Measurements from ENCODE around the gene FCF1.

The FCF1 gene, protein sequence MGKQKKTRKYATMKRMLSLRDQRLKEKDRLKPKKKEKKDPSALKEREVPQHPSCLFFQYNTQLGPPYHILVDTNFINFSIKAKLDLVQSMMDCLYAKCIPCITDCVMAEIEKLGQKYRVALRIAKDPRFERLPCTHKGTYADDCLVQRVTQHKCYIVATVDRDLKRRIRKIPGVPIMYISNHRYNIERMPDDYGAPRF

DNA sequence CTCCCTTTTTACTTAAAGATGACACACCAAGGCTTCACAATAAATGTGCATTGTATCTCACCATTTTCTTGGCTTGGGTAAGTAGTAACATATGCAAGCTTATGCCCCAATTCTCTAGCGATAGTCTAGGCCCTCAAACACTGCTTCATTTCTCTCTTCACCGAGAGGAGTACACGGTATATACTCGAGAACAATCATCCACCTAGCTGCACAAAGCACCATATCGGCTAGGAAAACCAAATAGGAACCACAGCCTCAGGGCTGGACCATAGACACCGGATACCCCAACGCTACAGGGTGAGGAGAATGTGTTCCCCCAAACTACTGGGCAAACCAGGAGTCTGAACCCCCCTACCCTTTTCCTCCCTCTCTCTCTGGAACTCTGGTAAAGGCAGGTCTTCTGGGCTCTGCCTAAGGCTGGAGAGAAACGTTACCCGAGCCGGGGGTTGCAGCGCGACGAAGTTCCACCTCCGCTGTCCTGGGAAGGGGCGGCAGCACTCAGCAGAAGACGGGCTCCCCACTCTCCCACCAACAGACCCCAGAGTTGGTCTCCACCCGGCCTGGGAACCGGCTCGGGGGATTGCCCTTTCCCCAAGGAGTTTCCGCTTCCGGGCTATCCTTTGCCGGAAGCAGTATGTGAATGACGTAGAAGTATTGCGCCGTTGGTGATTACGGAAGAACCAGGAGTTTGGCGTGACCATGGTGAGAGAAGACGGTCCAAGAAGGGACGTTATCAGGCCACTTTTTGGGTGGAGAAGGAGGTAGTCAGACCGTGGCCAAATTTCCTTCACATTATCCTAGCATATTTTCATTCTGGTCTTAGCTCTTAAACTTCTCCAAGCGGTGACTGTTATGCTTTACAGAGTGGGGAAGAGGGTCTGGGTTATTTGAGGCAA lies at the start of gene FCF1, which contains the start of gene AREL1:
Gene FCF1, plus strand, starts transcription at position 646 of the 896 bp plus-strand sequence. Its CDS starts 54 bp downstream, at position 700.
Gene AREL1, minus strand, starts transcription at position 582 of the 896 bp plus-strand sequence. CDS start 27,465 bp downstream, outside the sequence.
- peak; percentile 95 for DNase-seq (ENCODE audit: low spot score)

DNA sequence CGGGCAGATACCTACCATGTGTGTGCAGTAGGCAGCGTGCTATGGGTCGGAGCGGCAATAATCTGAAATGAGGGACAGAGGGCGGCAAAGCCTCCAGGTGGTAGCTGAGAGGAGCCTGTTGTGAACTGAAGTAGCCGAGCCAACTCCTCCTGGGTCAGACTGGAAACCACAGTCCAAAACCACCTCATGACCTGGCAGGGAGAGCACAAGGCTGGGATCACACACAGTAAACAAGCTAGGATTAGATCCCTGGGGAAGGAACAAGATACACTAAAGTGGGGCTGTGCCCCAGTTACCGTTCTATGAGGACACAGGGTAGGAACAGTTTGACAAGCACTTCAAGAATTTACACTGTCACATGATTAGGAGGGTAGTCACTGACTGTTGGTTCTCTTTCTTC lies 49.1 kb upstream of the FCF1 start:
- DNase-seq (ENCODE audit: low spot score) = no peak

DNA sequence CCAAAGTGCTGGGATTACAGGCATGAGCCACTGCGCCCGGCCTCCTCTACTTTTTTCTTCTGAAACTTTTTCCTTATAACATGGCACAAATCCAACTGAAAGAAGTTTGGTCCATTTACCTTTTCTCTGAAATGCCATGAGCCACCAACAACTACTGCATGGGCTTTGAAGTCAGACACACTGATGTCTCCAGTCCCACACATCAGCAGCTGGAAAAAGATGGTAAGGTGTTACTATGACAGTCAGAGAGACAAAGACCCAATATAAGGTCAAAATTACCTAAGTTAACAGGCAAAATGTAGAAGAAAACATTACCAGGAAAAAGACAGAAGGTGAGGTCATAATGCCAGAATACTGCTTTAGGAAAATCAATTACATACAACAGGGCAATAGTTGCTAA lies 48.2 kb upstream of the FCF1 start:
- no peak for DNase-seq (ENCODE audit: low spot score)

DNA sequence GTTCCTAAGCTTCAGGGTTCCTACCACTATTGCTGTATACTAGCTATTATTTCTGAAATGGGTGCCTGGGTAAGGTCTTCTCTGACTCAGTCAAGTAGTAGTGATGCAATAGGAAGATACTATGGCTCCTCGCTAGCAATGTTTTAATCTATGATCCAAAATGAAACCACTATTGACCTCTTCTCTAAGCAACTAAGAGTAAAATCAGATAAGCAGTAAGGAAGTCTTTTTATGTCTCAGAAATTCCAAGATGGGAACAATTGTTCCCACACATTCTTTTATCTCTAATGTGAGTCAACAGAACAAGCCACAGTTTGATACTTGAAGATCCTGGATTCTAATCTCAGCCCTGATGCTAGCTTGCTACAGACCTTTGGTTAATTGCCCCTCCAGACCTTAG lies 45.2 kb upstream of the FCF1 start:
- no peak for DNase-seq (ENCODE audit: low spot score)

DNA sequence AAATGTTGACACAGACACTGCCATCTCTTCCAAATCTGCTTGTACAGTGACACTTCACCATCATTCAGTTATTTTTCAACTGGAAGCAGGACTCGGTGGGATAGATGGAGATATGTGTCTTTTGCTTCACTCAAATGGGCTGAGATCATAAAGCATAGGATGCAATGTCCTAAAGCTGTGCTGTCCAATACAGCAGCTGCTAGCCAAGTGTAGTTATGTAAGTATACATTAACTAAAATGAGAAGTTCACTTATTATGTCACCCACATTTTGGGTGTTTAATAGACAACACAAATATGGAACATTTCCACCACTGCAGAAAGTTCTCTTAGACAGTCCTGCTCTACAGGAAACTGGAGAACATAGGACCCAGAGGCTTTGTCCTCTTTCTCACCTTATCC lies 43.7 kb upstream of the FCF1 start:
- no peak for DNase-seq (ENCODE audit: low spot score)

DNA sequence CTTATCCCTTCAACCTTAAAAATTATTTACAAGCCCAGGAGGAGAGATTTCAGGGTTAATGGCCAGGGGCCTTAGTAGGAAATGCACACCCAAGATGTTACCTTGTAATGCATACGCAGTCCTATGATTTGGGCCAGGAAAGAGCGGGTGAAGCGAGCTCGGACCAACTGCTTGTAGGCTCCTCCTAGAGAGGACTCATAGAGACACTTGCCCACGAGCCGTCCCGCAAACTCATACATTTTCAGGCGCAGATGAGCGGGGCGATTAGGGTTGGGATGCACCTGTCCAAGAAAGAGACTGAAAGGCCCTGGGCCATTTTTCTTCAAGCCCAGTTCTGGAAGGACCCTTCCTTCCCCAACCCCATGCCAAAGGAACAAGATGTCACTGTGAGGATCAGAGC lies 43.1 kb upstream of the FCF1 start:
- DNase-seq (ENCODE audit: low spot score) = no peak

DNA sequence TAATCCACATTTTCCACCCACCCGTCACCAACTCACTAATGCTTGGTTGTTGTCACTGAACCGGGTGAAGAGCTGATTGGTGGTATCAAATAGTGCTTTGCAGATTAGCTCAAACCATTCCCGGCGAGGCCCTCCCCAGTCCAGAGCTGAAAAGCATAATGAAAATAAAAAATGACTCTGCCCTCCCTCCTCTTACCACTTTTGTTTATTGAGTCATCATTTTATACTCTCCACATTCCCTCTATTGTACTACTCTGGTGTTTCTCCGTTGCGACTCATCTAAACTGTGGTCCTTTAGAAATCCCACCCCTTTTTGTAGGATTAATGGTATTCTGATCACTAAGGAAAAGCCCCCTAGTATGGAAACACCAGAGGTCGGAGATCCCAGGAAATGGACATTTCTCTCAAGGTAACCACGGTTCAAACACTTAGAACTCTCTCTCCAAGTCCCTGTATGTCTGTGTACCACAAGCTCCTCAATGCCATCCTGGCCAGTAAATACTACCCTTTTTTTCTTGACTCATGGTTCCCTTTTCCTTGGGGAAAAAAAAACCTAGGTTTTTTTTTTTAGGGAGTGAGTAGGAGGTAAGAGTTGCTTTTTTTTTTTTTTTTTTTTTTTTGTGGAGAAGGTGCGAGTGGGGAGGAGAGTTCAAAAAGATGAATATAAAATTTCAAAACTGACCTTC lies 42.1 kb upstream of the FCF1 start:
- DNase-seq (ENCODE audit: low spot score) = no peak

DNA sequence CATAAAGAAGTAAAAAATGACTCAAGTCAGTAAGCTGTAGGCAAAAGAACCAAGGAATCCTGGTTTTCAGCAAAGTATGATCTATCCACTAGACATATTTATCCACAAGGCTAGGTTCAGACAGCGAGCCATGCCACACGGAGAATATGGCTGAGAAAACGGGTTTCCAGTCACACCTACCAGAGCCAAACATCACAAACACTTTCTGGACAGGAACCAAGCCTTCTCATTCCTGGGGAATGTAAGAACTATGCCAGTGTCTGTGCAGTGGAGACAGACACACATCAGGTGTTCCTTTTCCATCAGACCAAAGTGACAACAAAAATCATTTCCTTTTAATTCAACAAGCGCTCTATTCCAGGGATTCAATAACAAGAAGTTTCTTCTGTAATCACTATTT lies 41.2 kb upstream of the FCF1 start:
- no peak for DNase-seq (ENCODE audit: low spot score)

DNA sequence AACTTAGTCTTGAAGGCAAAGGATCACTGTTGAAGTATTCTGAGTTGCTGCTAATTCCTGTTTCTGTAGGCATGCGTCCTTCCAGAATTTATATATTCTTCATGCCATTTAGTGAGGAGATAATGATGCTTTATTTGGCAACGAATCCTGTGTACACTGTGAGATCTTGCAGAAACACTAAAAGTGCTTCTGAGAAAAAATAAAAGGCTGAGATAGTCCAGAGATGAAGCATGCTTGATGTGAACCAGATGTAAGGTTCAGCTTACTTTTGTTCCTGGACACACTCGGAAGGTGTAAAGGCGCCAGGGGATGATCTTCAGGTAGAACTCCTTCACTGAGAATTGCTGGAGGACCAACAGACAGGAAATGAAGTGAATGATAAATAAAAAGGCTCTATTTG lies 39.2 kb upstream of the FCF1 start:
- DNase-seq (ENCODE audit: low spot score) = no peak

DNA sequence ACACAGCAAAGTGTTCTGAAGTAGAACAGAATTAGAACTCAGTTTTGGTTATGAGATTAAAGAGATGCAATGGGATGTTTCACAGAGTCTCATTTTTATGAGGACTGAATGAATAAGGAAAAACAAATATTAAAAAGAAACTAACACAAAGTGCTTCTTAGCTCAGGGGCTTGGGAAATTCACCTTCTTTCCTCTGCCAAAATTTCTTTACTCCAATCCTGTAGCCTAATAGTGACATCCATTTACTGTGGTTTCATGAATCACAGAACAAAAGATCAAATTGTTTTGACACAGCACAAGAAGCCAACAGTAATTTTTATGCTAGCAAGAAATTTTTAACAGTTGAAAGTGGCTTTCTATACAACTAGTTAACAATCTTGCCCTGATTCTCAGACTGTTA lies 37.7 kb upstream of the FCF1 start:
- no peak for DNase-seq (ENCODE audit: low spot score)

DNA sequence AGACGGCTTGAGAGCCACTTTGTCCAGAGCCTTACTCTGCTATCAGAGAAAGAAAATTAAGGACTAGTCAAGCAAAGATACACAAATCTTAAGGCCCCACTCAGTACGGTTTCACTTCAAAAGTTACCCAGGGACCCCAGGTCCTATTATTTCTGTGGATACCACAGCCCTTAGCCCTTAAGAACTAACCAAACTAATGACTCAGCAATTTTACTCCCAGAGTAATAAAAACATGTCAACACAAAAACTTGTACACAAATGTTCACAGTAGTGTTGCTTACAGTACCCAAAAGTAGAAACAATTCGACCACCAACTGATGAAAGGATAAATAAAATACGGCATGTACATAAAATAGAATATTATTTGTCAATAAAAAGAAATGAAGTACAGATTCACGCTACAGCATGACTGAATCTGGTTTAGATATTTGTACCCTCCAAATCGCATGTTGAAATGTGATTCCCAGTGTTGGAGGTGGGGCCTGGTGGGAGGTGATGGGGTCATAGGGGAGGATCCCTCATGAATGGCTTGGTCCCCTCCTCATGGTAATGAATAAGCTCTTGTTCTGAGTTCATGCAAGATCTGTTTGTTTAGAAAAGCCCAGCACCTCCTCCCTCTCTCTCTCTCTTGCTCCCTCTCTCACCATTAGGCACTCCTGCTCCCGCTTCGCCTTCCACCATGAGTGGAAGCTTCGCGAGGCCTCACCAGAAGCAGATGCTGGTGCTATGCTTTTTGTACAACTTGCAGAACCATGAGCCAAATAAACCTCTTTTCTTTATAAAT lies 30.6 kb upstream of the FCF1 start:
- peak; percentile 91 for DNase-seq (ENCODE audit: low spot score)

DNA sequence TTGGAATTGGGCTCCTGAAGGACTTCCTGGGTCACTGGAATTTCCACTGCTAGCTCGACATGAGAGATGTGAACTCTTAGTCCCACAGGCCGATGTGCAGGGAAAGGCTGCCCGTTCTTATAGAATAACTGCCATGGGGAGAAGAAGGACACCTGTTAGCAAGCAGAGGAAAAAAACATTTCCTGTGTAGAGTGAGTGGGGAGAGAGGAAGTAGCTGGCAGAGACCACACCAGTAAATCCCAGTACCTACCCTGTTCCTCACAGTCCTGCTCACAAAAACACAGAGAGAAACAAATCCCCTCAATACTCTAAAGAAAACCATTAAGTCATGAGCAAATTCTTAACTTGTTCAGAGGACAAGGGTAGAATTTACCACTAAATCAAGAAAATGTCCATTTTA lies 29.5 kb upstream of the FCF1 start:
- no peak for DNase-seq (ENCODE audit: low spot score)

DNA sequence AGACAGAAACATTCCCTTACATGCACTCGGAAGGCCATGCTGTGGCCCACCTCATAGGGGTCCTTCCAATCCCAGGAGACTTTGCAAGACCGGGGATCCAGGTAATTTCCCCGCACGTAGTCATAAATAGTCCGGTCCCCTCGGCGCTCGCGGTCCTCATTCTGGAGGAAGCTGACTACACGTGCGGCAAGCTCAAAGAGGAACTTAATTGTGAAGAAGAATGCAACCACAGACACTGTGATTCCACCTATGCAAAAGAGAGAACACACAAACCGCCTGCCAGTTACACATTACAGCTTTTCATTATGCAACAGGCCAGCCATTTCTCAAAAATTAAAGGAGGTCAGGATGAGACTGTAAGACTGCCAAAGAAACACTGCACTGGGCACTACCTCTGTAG lies 28.5 kb upstream of the FCF1 start:
- DNase-seq (ENCODE audit: low spot score) = no peak

DNA sequence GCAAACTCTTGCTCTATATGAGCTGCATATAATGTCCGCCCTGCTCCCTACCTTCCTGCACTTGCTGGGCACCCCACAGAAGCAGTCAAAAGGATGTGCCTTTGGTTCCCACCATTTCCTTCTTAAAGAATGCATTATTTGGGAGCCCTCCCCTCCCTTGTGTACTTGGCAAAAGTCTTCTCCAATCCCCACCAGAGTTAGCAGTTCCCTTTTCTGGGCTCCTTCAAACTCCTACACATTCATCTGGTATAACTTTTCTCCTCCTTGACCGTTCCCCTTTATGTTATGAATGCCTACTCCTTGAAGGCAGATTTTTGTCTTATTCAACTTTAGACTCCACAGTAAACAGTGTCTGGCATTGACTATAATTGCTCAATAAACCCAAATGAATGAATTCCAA lies 27.9 kb upstream of the FCF1 start:
- no peak for DNase-seq (ENCODE audit: low spot score)

DNA sequence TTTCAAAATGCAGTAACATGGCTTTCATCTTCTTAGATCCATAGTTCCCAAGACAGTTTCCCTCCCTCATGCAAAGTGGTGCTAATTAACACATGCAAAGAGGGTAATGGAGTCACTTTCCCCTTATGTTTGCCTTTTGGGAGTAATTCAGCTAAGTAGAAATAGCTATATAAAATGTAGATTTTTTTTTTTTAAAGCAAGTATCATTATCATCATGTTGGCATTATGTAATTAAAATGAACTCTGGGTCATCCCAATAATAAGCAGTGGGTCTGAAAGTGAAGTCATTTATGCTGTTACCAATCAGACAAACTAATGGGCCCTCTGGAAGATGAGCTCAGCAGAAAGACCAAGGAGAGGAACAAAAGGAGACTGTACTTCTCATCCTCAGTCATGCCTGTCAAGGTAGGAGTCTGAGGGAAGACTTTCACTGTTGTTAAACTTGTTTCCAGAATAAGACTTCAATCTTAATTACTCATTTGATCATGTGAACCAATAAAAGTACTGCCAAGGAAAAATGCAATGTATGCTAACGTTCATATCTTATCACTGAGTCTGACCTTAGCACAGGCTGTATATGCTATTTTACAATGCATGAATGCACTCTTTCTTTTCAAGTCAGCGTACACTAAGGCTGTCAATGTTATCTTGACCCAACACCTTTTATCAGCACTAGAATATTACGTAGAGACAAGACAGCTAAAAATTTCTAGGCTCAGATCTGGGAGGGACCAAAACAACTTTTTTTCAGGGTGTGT lies 26.8 kb upstream of the FCF1 start:
- DNase-seq (ENCODE audit: low spot score) = no peak

DNA sequence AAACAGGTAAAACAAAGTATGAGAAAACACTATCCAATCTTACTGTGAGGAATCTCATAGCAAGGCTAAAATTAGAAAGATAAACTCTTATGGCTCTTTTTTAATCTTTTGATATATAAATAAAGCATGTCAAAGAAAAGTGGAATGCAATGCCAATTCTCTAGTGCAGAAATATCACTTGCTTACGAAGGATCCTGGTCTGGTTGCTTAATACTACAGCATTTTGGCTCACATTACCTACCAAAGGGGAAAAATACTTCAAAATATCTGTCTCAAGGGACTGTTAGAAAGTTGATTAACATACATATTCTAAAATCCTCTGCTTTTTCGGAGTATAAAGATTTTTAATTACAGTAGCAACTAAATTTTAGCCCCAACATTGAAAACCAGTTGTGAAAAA lies 21.5 kb upstream of the FCF1 start:
- no peak for DNase-seq (ENCODE audit: low spot score)

DNA sequence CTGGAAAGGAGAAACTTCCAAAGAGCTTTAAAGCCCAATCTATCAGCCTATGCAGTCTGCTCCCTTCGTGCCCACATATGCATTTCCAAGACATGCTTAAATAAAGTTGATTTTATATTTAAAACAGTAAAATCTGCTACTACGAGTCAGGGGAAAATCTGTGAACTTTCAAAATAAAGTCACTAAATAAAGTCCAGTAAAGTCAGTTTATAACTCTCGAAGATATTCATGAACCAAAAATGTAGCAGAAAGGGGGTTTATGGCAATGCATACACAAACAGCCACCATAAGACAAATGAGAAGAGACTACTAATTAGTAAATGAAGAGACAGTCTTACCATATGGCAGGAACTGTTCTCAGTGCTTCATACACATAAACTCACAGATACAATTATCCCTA lies 19.8 kb upstream of the FCF1 start:
- no peak for DNase-seq (ENCODE audit: low spot score)

DNA sequence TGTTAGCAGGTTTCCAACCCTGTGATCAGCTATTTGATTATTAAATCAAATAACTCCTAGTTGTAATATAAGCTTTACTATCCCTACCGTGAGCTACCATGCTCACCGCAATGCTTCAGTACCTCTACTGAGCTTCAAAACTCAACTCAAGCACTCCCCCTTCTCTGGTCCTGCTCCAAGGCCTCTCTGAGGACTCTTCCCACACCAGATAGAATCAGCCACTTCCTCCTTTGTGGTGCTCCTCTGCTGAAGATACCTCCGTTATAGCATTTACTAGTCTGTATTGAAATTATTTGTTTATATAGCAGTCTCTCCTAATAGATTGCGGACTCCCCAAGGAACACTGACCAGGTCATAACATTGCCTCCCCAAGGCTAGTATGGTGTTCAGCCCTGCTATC lies 17.5 kb upstream of the FCF1 start:
- DNase-seq (ENCODE audit: low spot score) = no peak

DNA sequence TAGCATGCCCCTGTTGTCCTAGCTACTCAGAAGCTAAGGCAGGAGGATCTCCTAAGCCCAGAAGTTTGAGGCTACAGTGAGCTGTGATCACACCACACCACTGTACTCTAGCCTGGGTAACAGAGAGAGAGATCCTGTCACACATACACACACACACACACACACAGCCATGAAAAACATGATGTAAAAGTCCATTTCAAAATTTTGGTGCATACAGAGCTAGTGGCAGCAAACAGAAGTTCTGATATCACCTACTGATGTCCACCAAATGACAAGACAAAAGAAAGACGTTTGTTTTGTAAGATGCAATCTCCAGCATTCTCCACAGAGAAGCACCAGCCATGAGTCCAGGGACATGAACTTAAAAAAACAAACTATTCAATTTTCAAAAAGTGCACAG lies 15.9 kb upstream of the FCF1 start:
- no peak for DNase-seq (ENCODE audit: low spot score)

DNA sequence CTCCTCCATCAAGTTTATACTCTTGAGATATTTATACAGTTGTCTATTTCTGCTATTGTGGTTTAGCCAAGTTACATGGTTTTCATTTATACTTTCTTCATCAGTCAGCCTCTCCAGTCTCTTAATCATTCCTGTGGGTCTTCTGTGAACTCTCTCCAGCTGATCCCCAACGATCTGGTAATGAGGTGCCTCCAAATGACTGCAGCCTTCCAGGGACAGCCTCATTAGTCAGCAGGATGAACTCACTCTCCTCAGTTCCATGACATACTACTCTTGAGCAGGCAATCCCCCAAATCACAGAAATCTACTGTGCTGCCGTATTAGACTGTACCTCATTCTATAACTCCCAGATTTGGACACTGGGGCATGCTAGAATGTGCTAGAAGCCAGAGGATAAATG lies 15.4 kb upstream of the FCF1 start:
- DNase-seq (ENCODE audit: low spot score) = no peak

DNA sequence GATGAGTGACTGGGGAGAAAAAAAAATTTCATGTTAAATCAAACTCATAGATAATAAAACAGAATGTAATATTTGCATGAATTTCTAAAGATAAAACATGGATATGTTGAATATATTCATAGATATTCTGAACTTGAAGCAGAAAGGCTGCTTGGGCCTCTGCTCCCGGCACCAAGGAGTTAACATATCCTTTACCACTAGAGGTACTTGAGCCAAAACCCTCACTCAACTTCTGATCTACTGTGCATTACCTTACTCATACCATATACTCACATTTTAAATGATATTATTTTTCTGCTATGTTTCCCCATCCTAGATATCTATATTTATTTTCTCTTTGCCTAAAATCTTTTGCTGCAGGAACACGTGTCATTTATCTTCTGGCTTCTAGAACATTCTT lies 15.0 kb upstream of the FCF1 start:
- DNase-seq (ENCODE audit: low spot score) = no peak
